ENCODE measurements around the gene TIMM44.

TIMM44 gene

DNA sequence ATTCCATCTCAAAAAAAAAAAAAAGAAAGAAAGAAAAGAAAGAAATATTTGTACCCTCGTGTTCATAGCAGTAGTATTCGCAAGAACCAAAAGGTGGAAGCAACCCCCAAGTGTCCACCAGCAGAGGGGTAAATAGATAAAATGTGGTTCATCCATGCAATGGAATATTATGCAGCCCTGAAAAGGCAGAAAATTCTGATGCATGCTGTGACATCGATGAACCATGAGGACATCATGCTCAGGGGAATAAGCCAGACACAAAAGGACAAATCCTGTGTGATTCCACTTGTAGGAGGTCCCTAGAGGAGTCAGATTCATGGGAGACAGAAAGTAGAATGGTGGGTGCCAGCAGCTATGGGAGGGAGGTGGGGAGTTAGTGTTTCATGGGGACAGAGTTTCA lies 61.6 kb downstream of the TIMM44 start:
- no peaks in the 10 kb centered on the region for H3K4me1 Mint-ChIP-seq (ENCODE audit: low read depth)
- H3K36me3 Mint-ChIP-seq (ENCODE audit: low read depth) = no peaks in the 10 kb centered on the region
- H3K4me3 Mint-ChIP-seq = no peak overlapping the region
- H3K27me3 Mint-ChIP-seq (ENCODE audit: low read depth) = no peaks in the 10 kb centered on the region
- H3K27ac Mint-ChIP-seq = no peak overlapping the region
- H3K9me3 Mint-ChIP-seq = no peaks in the 10 kb centered on the region

DNA sequence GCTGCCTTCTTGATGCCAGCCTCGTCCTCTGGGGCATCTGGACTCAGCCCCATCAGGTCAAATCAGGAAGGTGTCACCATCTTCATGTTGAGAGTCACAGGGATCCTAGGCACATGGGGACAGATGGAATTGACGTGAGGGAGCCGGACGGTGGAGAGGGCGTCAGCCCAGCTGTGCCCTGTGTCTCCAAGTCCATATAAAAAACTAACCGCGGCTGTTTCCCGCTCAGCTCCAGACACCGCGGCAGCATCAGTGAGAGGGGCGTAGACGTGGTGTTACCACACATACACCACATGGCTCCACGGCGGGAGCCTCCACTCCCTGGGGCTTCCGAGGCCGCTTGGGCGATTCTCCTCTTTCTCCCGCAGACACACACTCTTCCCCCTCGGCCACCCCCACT lies 63.6 kb downstream of the TIMM44 start:
- H3K4me1 Mint-ChIP-seq (ENCODE audit: low read depth) = peaks cover under 1% of the 10 kb centered on the region
- no peaks in the 10 kb centered on the region for H3K36me3 Mint-ChIP-seq (ENCODE audit: low read depth)
- no peak overlapping the region for H3K27ac Mint-ChIP-seq
- no peak overlapping the region for H3K4me3 Mint-ChIP-seq
- no peaks in the 10 kb centered on the region for H3K9me3 Mint-ChIP-seq
- peaks cover 16% of the 10 kb centered on the region for H3K27me3 Mint-ChIP-seq (ENCODE audit: low read depth)

DNA sequence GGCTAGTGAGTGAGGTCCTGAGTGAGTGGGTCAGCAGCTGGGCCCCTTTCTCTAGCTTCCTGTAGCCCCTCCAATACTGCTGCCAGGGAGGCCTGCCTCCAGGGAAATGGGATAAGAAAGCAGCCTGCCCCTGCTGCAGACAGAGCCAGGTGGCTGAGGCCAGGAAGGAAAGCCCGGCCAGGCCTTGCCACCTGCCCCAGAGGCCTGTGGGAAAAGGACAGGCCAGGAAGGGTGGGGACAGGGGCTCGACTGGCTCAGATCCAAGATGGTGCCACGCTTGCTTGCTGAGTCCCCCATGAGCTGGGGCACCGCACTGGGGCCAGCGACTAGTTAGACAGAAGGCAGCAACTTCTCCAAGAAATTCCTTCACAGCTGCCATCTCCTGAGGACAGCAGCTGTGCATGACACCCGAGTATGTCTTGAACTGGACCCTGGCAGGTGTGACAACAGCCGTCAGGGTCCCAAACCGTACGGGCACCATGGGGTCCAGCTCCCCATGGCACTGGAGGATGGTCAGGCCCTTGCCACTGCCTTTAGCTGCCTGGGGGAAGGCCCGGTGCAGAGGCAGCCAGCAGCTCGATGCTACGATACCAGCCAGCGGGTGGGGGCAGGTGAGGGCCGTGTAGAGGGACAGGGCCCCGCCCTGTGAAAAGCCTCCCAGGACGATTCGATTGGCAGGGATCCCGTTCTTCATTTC lies 64.2 kb downstream of the TIMM44 start:
- Mint-ChIP-seq H3K36me3 (ENCODE audit: low read depth) (no peaks in the 10 kb centered on the region), H3K4me3 (no peak overlapping the region), H3K9me3 (no peaks in the 10 kb centered on the region), H3K4me1 (ENCODE audit: low read depth) (peaks cover 1% of the 10 kb centered on the region), H3K27ac (no peak overlapping the region), H3K27me3 (ENCODE audit: low read depth) (peaks cover 20% of the 10 kb centered on the region)

DNA sequence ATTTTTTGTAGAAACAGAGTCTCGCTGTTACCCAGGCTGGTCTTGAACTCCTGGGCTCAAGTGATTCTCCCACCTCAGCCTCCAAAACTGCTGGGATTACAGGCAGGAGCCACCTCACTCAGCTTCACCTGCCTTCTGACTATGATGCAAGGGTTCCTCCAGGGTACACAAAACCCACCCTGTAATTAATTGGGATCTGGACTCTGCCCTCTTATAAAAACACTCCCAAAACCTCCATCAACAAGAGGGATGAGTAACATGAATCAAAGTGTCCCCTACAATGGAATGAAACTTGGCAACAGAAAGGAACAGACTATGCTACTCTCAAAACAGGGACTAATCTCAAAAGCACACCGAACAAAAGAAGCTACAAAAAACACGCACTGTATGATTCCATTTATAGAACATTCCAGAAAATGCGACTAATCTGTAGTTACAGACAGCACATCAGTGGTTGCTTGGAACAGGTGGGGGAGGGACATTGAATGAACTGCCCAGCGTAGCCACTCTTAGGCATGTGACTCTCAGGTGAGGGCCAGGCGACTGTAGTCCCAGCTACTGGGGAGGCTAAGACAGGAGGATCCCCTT lies 66.1 kb downstream of the TIMM44 start:
- Mint-ChIP-seq H3K9me3 (no peaks in the 10 kb centered on the region), H3K4me1 (ENCODE audit: low read depth) (peaks cover 1% of the 10 kb centered on the region), H3K4me3 (no peak overlapping the region), H3K36me3 (ENCODE audit: low read depth) (no peaks in the 10 kb centered on the region), H3K27ac (no peak overlapping the region), H3K27me3 (ENCODE audit: low read depth) (peaks cover 30% of the 10 kb centered on the region)
